GM23338 (cell line): ENCODE results near the gene FOXD1. TPM values are rescaled to one million over a fixed set of nuclear protein-coding genes. Genes with fewer than 3 reads are reported as not detected.

ENCODE experiments used
- ATAC-seq: fragments of 200-7000 bp; cut with Tn5 transposase; 3 replicates; pipeline ENCODE4 v1.9.1; 2020
- DNase-seq: peaks from one replicate; pipeline ENCODE4 v3.0.0-alpha.2; 2015; ENCODE audit warnings: low spot score
- H2AFZ ChIP-seq: fragments of 200-600 bp; sonication (generic); 2 replicates; pipeline ENCODE4 v1.8.0; 2016; ENCODE audit warnings: antibody characterized with exemption, mild to moderate bottlenecking, moderate library complexity
- H3F3A ChIP-seq: fragments of 200-600 bp; sonication (generic); replicated peaks from 2 replicates; pipeline ENCODE4 v1.8.0; 2017; ENCODE audit warnings: antibody characterized with exemption, mixed run types, low read depth
- H3K27ac ChIP-seq: fragments of 200-600 bp; sonication (generic); 2 replicates; pipeline ENCODE4 v1.6.1; 2016; ENCODE audit warnings: low read depth
- H3K27me3 ChIP-seq: fragments of 200-600 bp; sonication (generic); 2 replicates; pipeline ENCODE4 v1.8.0; 2016; ENCODE audit warnings: mild to moderate bottlenecking, mixed run types, moderate library complexity; ENCODE audit not compliant: insufficient read depth
- H3K36me3 ChIP-seq: fragments of 200-600 bp; sonication (generic); 2 replicates; pipeline ENCODE4 v1.8.0; 2016; ENCODE audit warnings: mild to moderate bottlenecking; ENCODE audit not compliant: insufficient read depth
- H3K4me1 ChIP-seq: fragments of 200-600 bp; sonication (generic); 2 replicates; pipeline ENCODE4 v1.8.0; 2016; ENCODE audit warnings: mild to moderate bottlenecking, moderate library complexity; ENCODE audit not compliant: insufficient read depth
- H3K4me2 ChIP-seq: fragments of 200-600 bp; sonication (generic); 2 replicates; pipeline ENCODE4 v1.7.1; 2017; ENCODE audit warnings: mixed run types
- H3K4me3 ChIP-seq: fragments of 200-600 bp; sonication (generic); 2 replicates; pipeline ENCODE4 v1.6.1; 2016; ENCODE audit warnings: mixed run types
- H3K79me2 ChIP-seq: fragments of 200-600 bp; sonication (generic); replicated peaks from 2 replicates; pipeline ENCODE4 v1.8.0; 2017; ENCODE audit warnings: mild to moderate bottlenecking; ENCODE audit not compliant: insufficient read depth
- H3K9me2 ChIP-seq: fragments of 200-600 bp; sonication (generic); 2 replicates; pipeline ENCODE4 v1.8.0; 2017; ENCODE audit not compliant: insufficient read depth
- H4K20me1 ChIP-seq: fragments of 200-600 bp; sonication (generic); replicated peaks from 2 replicates; pipeline ENCODE4 v1.8.0; 2017; ENCODE audit warnings: mild to moderate bottlenecking; ENCODE audit not compliant: insufficient read depth
- H3K27ac Mint-ChIP-seq: 2 replicates; pipeline ENCODE4 v1.8.0; 2020; ENCODE audit warnings: inconsistent platforms, mild to moderate bottlenecking, moderate library complexity, mixed read lengths
- H3K27me3 Mint-ChIP-seq: 3 replicates; pipeline ENCODE4 v1.8.0; 2022; ENCODE audit warnings: low read depth, mild to moderate bottlenecking, moderate library complexity, mixed read lengths, inconsistent platforms; ENCODE audit not compliant: insufficient read depth, poor library complexity
- H3K36me3 Mint-ChIP-seq: 3 replicates; pipeline ENCODE4 v1.8.0; 2021; ENCODE audit warnings: low read depth, mild to moderate bottlenecking, inconsistent platforms, moderate library complexity, mixed read lengths
- H3K4me1 Mint-ChIP-seq: 3 replicates; pipeline ENCODE4 v1.8.0; 2020; ENCODE audit warnings: mild to moderate bottlenecking, inconsistent platforms, mixed read lengths
- H3K4me3 Mint-ChIP-seq: 3 replicates; pipeline ENCODE4 v1.8.0; 2021; ENCODE audit warnings: moderate library complexity, mild to moderate bottlenecking, inconsistent platforms, mixed read lengths
- H3K9me3 Mint-ChIP-seq: 3 replicates; pipeline ENCODE4 v1.8.0; 2020; ENCODE audit warnings: moderate library complexity, mild to moderate bottlenecking, inconsistent platforms, mixed read lengths
- CREB1 ChIP-seq: fragments of 250-450 bp; sonication (Bioruptor Pico); IDR thresholded peaks from 2 replicates; pipeline ENCODE4 v1.5.0; 2020; ENCODE audit warnings: low read depth, mild to moderate bottlenecking, moderate library complexity
- ETS1 ChIP-seq: IDR thresholded peaks from 2 replicates; pipeline ENCODE4 v1.6.1; 2016; ENCODE audit warnings: antibody characterized with exemption
- EZH2 ChIP-seq: fragments of 200-600 bp; sonication (generic); IDR thresholded peaks from one replicate; pipeline ENCODE4 v1.8.0; 2017; ENCODE audit warnings: antibody characterized with exemption, mild to moderate bottlenecking, low read depth; ENCODE audit not compliant: unreplicated experiment
- EZH2phosphoT487 ChIP-seq: fragments of 200-600 bp; sonication (generic); IDR thresholded peaks from one replicate; pipeline ENCODE4 v1.8.1; 2018; ENCODE audit warnings: antibody characterized with exemption; ENCODE audit not compliant: unreplicated experiment
- NANOG ChIP-seq: IDR thresholded peaks from 2 replicates; pipeline ENCODE4 v1.6.1; 2016; ENCODE audit warnings: antibody characterized with exemption, borderline replicate concordance
- STAT1 ChIP-seq: IDR thresholded peaks from one replicate; pipeline ENCODE4 v1.6.1; 2016; ENCODE audit warnings: antibody characterized with exemption; ENCODE audit not compliant: unreplicated experiment
- ZNF331 ChIP-seq: fragments of 250-450 bp; sonication (Bioruptor Pico); IDR thresholded peaks from 2 replicates; pipeline ENCODE4 v1.5.0; 2020; ENCODE audit warnings: low read depth, mild to moderate bottlenecking, moderate library complexity
- polyA plus RNA-seq: library from polyadenylated mRNA; unstranded; fragments of >200 nt; fragmentation: Nextera tagmentation; extraction: Ambion mirVana; gene quantifications from 2 replicates; pipeline ENCODE4 v1.2.1, GENCODE V29; 2016
- total RNA-seq: library from RNA; depleted of rRNA; stranded (reverse); fragments of >200 nt; shearing (Covaris generic); gene quantifications from 2 replicates; pipeline ENCODE4 v1.2.3, GENCODE V29; 2014
- TF ChIP-seq, protein P1 (sequence below): fragments of 250-450 bp; sonication (Bioruptor Pico); IDR thresholded peaks from 2 replicates; pipeline ENCODE4 v1.5.0; 2020; ENCODE audit warnings: mild to moderate bottlenecking, moderate library complexity

FOXD1 gene
- total and polyA plus RNA-seq, 2 experiments from 2014 or later, result 0.42 TPM; not detected in 1

GRCh38 chr5:73480500-73480899 lies 31.9 kb upstream of the FOXD1 start (continued):
- TF ChIP-seq ETS1 (no peak), EZH2 (no peak), CREB1 (CRISPR knock-in tag) (no peak), STAT1 (no peak), ZNF331 (CRISPR knock-in tag) (no peak), EZH2phosphoT487 (no peak)
- TF ChIP-seq, protein P1, sequence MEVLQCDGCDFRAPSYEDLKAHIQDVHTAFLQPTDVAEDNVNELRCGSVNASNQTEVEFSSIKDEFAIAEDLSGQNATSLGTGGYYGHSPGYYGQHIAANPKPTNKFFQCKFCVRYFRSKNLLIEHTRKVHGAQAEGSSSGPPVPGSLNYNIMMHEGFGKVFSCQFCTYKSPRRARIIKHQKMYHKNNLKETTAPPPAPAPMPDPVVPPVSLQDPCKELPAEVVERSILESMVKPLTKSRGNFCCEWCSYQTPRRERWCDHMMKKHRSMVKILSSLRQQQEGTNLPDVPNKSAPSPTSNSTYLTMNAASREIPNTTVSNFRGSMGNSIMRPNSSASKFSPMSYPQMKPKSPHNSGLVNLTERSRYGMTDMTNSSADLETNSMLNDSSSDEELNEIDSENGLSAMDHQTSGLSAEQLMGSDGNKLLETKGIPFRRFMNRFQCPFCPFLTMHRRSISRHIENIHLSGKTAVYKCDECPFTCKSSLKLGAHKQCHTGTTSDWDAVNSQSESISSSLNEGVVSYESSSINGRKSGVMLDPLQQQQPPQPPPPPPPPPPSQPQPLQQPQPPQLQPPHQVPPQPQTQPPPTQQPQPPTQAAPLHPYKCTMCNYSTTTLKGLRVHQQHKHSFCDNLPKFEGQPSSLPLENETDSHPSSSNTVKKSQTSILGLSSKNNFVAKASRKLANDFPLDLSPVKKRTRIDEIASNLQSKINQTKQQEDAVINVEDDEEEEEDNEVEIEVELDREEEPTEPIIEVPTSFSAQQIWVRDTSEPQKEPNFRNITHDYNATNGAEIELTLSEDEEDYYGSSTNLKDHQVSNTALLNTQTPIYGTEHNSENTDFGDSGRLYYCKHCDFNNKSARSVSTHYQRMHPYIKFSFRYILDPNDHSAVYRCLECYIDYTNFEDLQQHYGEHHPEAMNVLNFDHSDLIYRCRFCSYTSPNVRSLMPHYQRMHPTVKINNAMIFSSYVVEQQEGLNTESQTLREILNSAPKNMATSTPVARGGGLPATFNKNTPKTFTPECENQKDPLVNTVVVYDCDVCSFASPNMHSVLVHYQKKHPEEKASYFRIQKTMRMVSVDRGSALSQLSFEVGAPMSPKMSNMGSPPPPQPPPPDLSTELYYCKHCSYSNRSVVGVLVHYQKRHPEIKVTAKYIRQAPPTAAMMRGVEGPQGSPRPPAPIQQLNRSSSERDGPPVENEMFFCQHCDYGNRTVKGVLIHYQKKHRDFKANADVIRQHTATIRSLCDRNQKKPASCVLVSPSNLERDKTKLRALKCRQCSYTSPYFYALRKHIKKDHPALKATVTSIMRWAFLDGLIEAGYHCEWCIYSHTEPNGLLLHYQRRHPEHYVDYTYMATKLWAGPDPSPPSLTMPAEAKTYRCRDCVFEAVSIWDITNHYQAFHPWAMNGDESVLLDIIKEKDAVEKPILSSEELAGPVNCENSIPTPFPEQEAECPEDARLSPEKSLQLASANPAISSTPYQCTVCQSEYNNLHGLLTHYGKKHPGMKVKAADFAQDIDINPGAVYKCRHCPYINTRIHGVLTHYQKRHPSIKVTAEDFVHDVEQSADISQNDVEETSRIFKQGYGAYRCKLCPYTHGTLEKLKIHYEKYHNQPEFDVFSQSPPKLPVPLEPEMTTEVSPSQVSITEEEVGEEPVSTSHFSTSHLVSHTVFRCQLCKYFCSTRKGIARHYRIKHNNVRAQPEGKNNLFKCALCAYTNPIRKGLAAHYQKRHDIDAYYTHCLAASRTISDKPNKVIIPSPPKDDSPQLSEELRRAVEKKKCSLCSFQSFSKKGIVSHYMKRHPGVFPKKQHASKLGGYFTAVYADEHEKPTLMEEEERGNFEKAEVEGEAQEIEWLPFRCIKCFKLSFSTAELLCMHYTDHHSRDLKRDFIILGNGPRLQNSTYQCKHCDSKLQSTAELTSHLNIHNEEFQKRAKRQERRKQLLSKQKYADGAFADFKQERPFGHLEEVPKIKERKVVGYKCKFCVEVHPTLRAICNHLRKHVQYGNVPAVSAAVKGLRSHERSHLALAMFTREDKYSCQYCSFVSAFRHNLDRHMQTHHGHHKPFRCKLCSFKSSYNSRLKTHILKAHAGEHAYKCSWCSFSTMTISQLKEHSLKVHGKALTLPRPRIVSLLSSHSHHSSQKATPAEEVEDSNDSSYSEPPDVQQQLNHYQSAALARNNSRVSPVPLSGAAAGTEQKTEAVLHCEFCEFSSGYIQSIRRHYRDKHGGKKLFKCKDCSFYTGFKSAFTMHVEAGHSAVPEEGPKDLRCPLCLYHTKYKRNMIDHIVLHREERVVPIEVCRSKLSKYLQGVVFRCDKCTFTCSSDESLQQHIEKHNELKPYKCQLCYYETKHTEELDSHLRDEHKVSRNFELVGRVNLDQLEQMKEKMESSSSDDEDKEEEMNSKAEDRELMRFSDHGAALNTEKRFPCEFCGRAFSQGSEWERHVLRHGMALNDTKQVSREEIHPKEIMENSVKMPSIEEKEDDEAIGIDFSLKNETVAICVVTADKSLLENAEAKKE, result no peak

- Mint-ChIP-seq H3K9me3 (peaks cover 10% of the 10 kb centered on the region), H3K36me3 (peaks cover 4% of the 10 kb centered on the region; the same call in 1 of the 3 replicates), H3K4me3 (no peak overlapping the region), H3K4me1 (no peaks in the 10 kb centered on the region), H3K27me3 (peaks cover under 1% of the 10 kb centered on the region), H3K27ac (no peak overlapping the region)
- DNase-seq (no peak), ATAC-seq (no peak)
- H3K36me3 ChIP-seq, result no peaks in the 10 kb centered on the region
- H2AFZ ChIP-seq, result no peak overlapping the region
- H3K4me1 ChIP-seq, result no peaks in the 10 kb centered on the region
- no peak overlapping the region for H3K4me2 ChIP-seq
- no peaks in the 10 kb centered on the region for H4K20me1 ChIP-seq
- no peaks in the 10 kb centered on the region for H3K9me2 ChIP-seq
- H3F3A ChIP-seq, result no peaks in the 10 kb centered on the region
- no peaks in the 10 kb centered on the region for H3K79me2 ChIP-seq
- no peak overlapping the region for H3K27ac ChIP-seq
- H3K27me3 ChIP-seq, result no peaks in the 10 kb centered on the region
- no peak overlapping the region for H3K4me3 ChIP-seq
- TF ChIP-seq STAT1 (no peak), ETS1 (no peak), NANOG (no peak)
- TF ChIP-seq, protein P1, result no peak
Observed at GRCh38 chr5:73472116-73472515, 23.5 kb upstream of the FOXD1 start.
